Measurements from ENCODE around the gene CMTM3.
A peak's percentile ranks its signal among the peaks of the same experiment; 100 is the strongest.
"Not testable (repeated sequence)": the region's sequence is repeated elsewhere in the genome, so short reads cannot be mapped to it uniquely, and the experiment has no call there.

Gene CMTM3

DNA sequence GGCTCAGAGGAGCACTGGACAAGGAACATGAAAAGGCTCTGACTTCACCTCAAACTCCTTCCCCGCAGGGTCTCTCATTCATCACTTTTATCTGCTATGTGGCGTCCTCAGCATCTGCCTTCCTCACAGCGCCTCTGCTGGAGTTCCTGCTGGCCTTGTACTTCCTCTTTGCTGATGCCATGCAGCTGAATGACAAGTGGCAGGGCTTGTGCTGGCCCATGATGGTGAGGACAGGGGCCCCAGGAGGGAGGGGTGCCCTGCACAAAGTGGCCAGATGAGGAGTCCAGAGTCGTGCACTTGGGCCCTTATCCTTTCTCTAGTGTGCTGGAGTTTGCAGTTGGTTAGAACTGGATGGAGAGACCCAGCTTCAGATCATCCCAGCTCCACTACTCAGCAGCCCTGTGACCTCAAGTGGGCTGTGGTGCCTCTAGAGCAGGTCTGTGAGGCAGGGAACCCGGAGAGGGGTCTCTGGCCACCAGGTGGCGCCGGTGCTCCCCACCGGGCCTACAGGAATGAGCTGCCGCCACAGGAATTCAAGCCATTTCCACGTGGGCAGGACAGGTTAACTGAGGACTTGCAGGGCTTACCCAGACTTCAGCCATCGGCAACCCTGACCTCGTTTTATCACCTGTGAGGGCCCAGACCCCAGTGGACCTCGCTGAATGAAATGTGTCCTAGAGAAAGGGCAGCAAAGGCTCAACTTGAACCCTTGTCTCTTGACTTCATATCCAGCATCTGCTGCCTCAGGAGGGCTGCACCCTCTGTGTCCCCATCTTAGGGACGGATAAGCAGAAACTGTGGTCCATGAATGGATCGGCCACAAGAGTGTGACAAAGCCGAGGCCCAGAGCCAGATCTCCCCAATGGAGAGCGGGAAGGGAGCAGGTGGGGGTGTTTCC is 4.0 kb downstream of the CMTM3 start:
- DNase-seq (ENCODE audit: low read depth in 3 of 3, low spot score in 1 of 3) = peak in 2 of 3 donors; percentile 64 to 84

DNA sequence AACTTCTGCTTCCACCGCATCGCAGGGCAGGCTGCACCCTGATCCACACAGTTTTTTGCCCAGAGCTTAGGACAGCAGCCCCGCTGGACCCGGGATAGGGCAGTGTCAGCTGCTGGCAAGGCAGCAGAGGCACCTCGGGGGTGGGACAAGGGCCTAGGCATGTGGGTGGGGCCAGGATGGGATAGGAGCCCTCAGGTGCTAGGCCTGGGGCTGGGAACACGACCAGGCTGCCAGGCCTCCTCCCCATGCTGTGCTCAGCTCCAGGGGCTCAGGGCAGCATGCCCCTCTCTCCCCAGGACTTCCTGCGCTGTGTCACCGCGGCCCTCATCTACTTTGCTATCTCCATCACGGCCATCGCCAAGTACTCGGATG is 4.6 kb downstream of the CMTM3 start:
- DNase-seq (ENCODE audit: low read depth in 3 of 3, low spot score in 1 of 3) = no peak

DNA sequence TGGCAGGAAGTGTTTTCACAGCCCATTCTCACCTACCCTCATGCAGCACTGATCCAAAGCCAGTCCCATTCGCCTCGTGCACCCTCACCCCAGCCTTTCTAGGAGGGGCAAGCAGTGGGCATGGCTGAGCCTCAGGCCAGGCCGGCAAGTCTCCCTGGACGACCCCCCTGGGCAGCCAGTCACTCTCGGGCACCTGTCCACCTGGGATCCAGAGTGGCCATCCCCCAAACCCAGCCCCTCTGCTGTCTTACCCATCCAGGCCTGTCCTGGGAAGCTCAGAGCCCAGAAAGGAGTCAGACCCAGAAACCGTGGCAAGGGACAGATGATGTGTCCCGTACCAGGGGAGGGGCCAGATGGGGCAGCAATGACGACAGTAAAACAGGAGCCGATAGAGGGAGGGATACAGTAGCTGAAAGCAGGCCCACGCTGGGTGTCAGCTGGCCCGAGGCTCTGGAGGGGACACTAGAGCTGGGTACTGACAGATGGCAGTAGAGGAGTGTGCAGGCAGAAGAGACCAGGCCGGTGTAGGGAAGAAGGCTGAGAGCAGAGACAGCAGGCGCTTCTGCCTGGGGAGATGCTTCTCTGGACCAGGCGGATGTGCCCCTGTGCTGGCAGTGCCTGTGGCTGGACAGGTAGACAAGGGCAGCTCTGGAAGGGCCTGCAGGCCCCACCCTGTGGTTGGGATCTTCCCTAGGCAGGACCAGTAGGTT is 5.8 kb downstream of the CMTM3 start:
- no peak for DNase-seq (ENCODE audit: low read depth in 3 of 3, low spot score in 1 of 3)

DNA sequence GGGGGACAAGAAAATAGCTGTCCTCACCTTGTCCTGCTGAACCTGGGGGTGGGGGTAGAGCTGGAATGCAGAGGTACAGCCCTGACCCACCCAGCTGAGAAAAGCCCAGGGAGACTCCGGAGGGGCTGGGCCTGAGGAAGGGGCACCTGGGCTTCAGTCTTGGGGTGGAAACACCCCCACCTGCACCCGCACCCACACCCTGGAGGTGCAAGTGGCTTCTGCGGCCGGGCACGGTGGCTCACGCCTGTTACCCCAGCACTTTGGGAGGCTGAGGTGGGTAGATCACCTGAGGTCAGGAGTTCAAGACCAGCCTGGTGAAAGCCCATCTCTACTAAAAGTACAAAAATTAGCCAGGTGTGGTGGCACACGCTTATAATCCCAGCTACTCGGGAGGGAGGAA is 7.4 kb downstream of the CMTM3 start:
- not testable (repeated sequence) for DNase-seq (ENCODE audit: low read depth in 3 of 3, low spot score in 1 of 3)

GRCh38 chr16:66612422-66612821 is 7.9 kb downstream of the CMTM3 start:
- no peak for DNase-seq (ENCODE audit: low read depth in 3 of 3, low spot score in 1 of 3)

DNA sequence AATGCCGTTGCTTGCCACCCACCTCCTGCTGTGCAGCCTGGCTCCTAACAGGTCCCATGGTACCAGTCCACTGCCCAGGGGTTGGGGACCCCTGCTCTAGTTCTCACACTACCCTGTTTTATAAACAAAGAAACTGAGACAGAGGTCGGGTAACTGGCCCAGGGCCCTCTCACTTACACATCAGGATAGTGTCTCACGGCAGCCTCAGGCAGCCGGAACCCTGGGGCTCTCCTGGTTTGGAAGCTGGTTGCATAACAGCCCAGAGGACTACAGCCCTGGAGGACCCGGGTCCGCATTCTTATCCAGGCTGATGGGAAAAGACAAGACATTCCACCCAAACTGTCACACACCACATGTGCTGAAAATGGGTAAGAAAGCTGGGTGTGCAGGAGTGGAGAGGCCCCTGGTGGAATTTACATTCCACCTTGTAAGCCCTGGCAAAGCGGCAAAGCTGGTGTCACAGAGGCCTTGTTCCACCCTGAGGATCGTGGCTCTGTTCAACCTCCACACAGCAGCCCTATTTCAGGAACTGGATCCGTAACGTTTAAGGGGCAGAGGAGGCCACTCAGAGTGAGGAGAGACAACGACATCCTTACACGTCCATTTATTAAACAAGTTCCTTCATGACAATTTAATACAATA is 9.8 kb downstream of the CMTM3 start:
- DNase-seq (ENCODE audit: low read depth in 3 of 3, low spot score in 1 of 3) = no peak

DNA sequence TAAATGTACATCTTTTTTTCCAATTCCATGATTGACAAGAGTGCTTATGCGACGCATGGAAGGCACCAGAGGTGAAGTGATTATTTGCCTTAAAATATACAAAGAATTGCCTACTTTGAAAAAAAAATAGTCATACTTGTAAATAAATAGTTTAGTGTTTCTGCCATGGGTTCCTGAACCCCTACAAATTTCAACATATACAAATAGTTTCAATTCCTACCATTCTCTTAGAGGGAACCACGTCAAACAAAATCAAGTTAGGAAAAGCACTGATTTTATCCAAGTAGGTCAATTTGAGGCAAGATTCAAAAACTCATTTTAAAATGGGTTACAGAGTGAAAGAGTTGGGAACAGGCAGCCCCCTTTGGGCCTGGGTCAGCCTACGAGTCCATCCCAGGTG is 11.7 kb downstream of the CMTM3 start:
- no peak for DNase-seq (ENCODE audit: low read depth in 3 of 3, low spot score in 1 of 3)

DNA sequence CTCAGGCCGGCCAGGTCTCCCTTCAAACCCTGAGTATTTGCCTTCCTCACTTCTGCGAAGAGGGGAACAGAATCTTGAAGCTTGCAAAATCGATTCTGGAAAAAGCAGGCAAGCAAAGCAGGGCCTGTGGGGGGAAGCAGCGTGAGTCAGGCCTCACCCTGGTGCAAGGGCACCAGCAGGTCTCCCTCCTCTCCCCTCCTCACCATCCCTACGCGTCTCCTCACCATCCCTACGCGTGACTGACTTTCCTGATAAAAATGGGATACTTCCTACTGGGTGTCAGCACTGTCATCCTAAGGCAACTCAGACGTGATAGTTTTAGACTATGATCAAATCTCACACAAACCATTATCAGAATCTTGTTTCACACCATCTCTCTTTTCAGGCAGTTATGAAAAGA is 12.1 kb downstream of the CMTM3 start:
- no peak for DNase-seq (ENCODE audit: low read depth in 3 of 3, low spot score in 1 of 3)

- no peak for DNase-seq (ENCODE audit: low read depth in 3 of 3, low spot score in 1 of 3)
Observed at GRCh38 chr16:66617010-66617434, 12.5 kb downstream of the CMTM3 start.

- DNase-seq (ENCODE audit: low read depth in 3 of 3, low spot score in 1 of 3) = no peak
Observed at GRCh38 chr16:66617728-66618127, 13.2 kb downstream of the CMTM3 start.

- no peak for DNase-seq (ENCODE audit: low read depth in 3 of 3, low spot score in 1 of 3)
Observed at GRCh38 chr16:66618588-66619375, 14.3 kb downstream of the CMTM3 start.

GRCh38 chr16:66619534-66620428 is 15.3 kb downstream of the CMTM3 start:
- no peak for DNase-seq (ENCODE audit: low read depth in 3 of 3, low spot score in 1 of 3)

DNA sequence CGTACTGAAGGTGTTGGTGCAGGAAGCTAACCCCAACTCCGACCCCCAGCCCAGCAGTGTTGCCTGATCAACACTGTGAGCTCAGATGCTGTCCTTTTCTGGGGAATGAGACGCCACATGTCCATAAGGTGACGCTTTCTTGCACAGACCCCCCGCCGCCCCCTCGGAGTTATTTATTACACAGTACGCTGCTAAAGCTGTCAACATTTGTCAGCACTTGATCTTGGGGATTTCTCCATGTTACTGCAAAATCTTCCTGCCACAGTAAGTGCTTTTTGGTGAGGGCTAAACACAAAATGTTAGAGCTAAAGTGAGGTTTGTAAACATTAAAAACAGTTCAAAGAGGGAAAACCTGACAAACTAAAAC is 15.9 kb downstream of the CMTM3 start:
- no peak for DNase-seq (ENCODE audit: low read depth in 3 of 3, low spot score in 1 of 3)

GRCh38 chr16:66621973-66622372 is 17.5 kb downstream of the CMTM3 start:
- no peak for DNase-seq (ENCODE audit: low read depth in 3 of 3, low spot score in 1 of 3)

- no peak for DNase-seq (ENCODE audit: low read depth in 3 of 3, low spot score in 1 of 3)
Observed at GRCh38 chr16:66622863-66623262, 18.4 kb downstream of the CMTM3 start.

- no peak for DNase-seq (ENCODE audit: low read depth in 3 of 3, low spot score in 1 of 3)
Observed at GRCh38 chr16:66623755-66624154, 19.3 kb downstream of the CMTM3 start.

GRCh38 chr16:66627611-66628378 is 23.3 kb downstream of the CMTM3 start:
- DNase-seq (ENCODE audit: low read depth in 3 of 3, low spot score in 1 of 3) = not testable (repeated sequence)

DNA sequence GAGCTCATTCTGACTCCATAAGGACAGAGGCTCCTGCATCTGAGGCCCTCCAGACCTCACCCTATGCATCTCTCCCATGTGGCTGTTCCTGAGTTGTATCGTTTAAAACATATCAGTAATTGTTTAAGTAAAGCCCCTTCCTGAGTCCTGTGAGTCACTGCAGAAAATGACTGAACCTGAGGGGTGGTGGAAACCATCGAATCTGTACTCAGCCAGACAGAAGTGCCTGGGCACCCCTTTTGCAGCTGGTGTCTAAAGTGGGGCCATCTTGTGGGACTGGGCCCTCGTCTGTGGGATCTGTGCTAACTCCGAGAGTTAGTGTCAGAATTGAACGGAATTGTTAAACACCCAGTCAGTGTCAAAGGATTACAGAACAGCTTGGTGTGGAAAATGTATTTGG is 25.4 kb downstream of the CMTM3 start:
- DNase-seq (ENCODE audit: low read depth in 3 of 3, low spot score in 1 of 3) = no peak

DNA sequence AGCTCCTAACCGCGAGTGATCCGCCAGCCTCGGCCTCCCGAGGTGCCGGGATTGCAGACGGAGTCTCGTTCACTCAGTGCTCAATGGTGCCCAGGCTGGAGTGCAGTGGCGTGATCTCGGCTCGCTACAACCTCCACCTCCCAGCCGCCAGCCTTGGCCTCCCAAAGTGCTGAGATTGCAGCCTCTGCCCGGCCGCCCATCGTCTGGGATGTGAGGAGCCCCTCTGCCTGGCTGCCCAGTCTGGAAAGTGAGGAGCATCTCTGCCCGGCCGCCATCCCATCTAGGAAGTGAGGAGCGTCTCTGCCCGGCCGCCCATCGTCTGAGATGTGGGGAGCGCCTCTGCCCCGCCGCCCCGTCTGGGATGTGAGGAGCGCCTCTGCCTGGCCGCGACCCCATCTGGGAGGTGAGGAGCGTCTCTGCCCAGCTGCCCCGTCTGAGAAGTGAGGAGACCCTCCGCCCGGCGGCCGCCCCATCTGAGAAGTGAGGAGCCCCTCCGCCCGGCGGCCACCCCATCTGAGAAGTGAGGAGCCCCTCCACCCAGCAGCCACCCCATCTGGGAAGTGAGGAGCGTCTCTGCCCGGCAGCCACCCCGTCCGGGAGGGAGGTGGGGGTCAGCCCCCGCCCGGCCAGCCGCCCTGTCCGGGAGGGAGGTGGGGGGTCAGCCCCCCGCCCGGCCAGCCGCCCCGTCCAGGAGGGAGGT is 26.2 kb downstream of the CMTM3 start:
- DNase-seq (ENCODE audit: low read depth in 3 of 3, low spot score in 1 of 3) = not testable (repeated sequence)
